K562 (cell line): ENCODE results near the gene TYROBP. TPM values are rescaled to one million over a fixed set of nuclear protein-coding genes. Genes with fewer than 3 reads are reported as not detected.

Source experiments
- ESRRB ChIP-seq: fragments of 250-450 bp; sonication (Bioruptor Pico); IDR thresholded peaks from 2 replicates; pipeline ENCODE4 v1.5.0; 2020; ENCODE audit warnings: mild to moderate bottlenecking, moderate library complexity, borderline replicate concordance
- KDM4B ChIP-seq, 2 experiments: fragments of 450-650 bp in 1 of 2; sonication (generic) in 1 of 2; IDR thresholded peaks; 2 replicates each; pipeline ENCODE4 v1.6.1; 2016 to 2017; ENCODE audit warnings: borderline replicate concordance in 2 of 2, antibody characterized with exemption in 1 of 2, low read depth in 1 of 2, mild to moderate bottlenecking in 1 of 2
- ZNF717 ChIP-seq: fragments of 250-450 bp; sonication (Bioruptor Pico); IDR thresholded peaks from 2 replicates; pipeline ENCODE4 v1.5.0; 2021
- polyA plus RNA-seq, 8 experiments: library from polyadenylated mRNA; depleted of rRNA in 4 of 8; stranded (reverse) in 5 of 8; unstranded in 3 of 8; fragments of >200 nt; fragmentation: Nextera tagmentation in 2 of 8; fragmentation: Illumina TruSeq in 1 of 8; extraction: Ambion mirVana in 2 of 8; extraction: Trizol in 1 of 8; gene quantifications; 2 replicates each; pipeline versions ENCODE4 v1.2.1 to v1.2.3, GENCODE V29; 2011 to 2014; ENCODE audit warnings: inconsistent platforms in 1 of 8, missing spikeins in 1 of 8
- total RNA-seq, 7 experiments: library from RNA; depleted of rRNA in 6 of 7; stranded (reverse); fragments of >200 nt in 6 of 7; fragmentation: Illumina TruSeq in 2 of 7; extraction: Trizol in 2 of 7; gene quantifications; 2 replicates each; pipeline versions ENCODE4 v1.2.1 to v1.2.3, GENCODE V29; 2011 to 2021; ENCODE audit warnings: low replicate concordance in 1 of 7
- TF ChIP-seq, protein P1 (sequence below): fragments of 250-450 bp; sonication (Bioruptor Pico); IDR thresholded peaks from 2 replicates; pipeline ENCODE4 v1.4.0; 2020; ENCODE audit warnings: borderline replicate concordance
- TF ChIP-seq, protein P2 (sequence below): fragments of 450-650 bp; IDR thresholded peaks from 2 replicates; pipeline ENCODE4 v1.6.1; 2014; ENCODE audit warnings: low read depth, mild to moderate bottlenecking, moderate library complexity, borderline replicate concordance
- TF ChIP-seq, protein P3 (sequence below): fragments of 250-450 bp; sonication (Bioruptor Pico); IDR thresholded peaks from 2 replicates; pipeline ENCODE4 v1.8.0; 2021; ENCODE audit warnings: moderate library complexity, mild to moderate bottlenecking, inconsistent platforms

The TYROBP gene
- total and polyA plus RNA-seq, 9 of the 15 experiments (the other 6 are each of a cell fraction or from before 2014, with no cell fraction given) = 0.72 to 8.2 (median 2.4) TPM

DNA sequence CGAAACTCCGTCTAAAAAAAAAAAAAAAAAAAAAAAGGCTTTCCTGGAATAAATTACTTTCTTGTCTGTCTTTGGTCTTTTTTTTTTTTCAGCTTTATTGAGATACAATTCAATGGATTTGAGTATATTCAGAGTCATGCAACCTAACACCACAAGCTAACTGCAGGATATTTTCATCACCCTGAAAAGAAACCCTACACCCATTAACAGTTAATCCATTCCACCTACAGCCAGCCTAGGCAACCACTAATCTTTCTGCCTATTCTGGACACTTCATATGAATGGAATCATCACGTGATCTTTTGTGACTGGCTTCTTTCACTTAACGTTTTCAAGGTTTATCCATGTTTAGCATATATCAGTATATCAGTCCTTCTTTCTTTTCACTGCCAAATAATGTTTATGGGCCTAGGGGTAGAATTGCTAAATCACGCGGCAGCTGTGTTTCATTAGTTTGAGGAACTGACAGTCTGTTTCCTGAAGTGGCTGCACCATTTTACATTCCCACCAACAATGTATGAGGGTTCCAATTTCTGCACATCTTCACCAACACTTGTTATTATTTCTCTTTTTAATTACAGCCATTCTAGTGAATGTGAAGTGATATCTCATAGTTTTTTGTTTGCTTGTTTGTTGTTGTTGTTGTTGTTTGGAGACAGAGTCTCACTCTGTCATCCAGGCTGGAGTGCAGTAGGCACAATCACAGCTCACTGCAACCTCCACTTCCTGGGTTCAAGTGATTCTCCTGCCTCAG is 48.0 kb upstream of the TYROBP start (continued):
- TF ChIP-seq, protein P1, sequence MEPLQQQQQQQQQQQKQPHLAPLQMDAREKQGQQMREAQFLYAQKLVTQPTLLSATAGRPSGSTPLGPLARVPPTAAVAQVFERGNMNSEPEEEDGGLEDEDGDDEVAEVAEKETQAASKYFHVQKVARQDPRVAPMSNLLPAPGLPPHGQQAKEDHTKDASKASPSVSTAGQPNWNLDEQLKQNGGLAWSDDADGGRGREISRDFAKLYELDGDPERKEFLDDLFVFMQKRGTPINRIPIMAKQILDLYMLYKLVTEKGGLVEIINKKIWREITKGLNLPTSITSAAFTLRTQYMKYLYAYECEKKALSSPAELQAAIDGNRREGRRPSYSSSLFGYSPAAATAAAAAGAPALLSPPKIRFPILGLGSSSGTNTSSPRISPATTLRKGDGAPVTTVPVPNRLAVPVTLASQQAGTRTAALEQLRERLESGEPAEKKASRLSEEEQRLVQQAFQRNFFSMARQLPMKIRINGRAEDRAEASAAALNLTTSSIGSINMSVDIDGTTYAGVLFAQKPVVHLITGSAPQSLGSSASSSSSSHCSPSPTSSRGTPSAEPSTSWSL (CRISPR knock-in tag) = no peak
- TF ChIP-seq ESRRB (CRISPR knock-in tag) (no peak), ZNF717 (no peak), KDM4B (IDR thresholded peaks at IDR 0.05; ENCODE audit: borderline replicate concordance in 2 of 2, low read depth in 1 of 2) (no peak)
- TF ChIP-seq, protein P2, sequence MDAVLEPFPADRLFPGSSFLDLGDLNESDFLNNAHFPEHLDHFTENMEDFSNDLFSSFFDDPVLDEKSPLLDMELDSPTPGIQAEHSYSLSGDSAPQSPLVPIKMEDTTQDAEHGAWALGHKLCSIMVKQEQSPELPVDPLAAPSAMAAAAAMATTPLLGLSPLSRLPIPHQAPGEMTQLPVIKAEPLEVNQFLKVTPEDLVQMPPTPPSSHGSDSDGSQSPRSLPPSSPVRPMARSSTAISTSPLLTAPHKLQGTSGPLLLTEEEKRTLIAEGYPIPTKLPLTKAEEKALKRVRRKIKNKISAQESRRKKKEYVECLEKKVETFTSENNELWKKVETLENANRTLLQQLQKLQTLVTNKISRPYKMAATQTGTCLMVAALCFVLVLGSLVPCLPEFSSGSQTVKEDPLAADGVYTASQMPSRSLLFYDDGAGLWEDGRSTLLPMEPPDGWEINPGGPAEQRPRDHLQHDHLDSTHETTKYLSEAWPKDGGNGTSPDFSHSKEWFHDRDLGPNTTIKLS = no peak
- TF ChIP-seq, protein P3, sequence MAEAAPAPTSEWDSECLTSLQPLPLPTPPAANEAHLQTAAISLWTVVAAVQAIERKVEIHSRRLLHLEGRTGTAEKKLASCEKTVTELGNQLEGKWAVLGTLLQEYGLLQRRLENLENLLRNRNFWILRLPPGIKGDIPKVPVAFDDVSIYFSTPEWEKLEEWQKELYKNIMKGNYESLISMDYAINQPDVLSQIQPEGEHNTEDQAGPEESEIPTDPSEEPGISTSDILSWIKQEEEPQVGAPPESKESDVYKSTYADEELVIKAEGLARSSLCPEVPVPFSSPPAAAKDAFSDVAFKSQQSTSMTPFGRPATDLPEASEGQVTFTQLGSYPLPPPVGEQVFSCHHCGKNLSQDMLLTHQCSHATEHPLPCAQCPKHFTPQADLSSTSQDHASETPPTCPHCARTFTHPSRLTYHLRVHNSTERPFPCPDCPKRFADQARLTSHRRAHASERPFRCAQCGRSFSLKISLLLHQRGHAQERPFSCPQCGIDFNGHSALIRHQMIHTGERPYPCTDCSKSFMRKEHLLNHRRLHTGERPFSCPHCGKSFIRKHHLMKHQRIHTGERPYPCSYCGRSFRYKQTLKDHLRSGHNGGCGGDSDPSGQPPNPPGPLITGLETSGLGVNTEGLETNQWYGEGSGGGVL = no peak
